ENCODE results near the gene NCAPH2.
A peak's percentile ranks its signal among the peaks of the same experiment; 100 is the strongest.

NCAPH2 gene

DNA sequence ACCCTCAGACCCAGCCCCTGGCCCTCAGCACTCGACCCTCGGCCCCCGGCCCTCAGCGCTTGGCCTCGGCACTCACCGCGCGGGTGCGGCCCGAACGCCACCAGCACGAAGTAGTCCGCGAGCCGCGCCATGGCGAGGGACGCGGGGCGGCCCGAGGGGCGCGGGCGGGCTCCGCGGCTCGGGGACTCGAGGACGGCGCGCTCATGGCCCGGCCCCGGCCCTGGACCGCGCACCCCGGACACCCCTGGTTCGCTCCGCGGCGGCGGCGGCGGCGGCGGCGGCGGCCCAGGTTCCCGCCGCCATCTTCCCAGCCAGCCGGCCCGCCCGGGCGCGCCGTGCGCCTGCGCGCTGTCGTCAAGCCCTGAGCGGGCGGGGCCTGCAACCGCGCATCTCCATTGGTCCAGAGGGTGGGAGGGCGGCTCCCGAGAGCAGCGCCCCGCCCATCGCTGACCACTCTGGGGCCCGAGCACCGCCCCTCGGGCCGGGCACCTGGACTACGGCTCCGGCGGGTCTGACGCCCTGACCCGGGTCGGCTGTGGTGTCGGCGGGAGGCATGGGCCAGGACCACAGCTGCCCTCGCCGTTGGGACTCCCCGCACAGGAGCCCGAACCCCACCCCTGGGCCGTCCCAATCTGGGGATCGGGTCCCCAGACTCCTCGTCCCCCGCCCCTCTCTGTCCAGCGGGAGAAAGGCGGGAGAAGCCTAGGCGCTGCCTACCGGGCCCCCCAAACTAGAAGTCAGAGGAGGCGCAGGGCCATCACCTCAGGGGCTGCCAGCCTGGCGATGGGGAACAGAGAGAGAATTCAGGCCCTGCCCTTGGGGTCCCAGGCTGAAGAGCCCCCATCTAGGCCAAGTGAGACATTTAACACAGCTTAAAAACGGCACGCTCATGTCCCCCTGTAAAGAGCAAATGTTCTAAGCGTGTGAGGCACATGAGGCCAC, 33.0 kb upstream of the NCAPH2 start, which contains the start of gene SBF1:
Gene SBF1, minus strand, starts transcription at position 326 of the 942 bp plus-strand sequence. Its CDS starts 195 bp downstream, at position 131.
- DNase-seq (ENCODE audit: insufficient read length, low spot score) (peak; percentile 91), FAIRE-seq (no peak)
- TF ChIP-seq, protein P1, sequence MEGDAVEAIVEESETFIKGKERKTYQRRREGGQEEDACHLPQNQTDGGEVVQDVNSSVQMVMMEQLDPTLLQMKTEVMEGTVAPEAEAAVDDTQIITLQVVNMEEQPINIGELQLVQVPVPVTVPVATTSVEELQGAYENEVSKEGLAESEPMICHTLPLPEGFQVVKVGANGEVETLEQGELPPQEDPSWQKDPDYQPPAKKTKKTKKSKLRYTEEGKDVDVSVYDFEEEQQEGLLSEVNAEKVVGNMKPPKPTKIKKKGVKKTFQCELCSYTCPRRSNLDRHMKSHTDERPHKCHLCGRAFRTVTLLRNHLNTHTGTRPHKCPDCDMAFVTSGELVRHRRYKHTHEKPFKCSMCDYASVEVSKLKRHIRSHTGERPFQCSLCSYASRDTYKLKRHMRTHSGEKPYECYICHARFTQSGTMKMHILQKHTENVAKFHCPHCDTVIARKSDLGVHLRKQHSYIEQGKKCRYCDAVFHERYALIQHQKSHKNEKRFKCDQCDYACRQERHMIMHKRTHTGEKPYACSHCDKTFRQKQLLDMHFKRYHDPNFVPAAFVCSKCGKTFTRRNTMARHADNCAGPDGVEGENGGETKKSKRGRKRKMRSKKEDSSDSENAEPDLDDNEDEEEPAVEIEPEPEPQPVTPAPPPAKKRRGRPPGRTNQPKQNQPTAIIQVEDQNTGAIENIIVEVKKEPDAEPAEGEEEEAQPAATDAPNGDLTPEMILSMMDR (IDR thresholded peaks at IDR 0.05; ENCODE audit: insufficient read depth, missing control alignments) = no peak

DNA sequence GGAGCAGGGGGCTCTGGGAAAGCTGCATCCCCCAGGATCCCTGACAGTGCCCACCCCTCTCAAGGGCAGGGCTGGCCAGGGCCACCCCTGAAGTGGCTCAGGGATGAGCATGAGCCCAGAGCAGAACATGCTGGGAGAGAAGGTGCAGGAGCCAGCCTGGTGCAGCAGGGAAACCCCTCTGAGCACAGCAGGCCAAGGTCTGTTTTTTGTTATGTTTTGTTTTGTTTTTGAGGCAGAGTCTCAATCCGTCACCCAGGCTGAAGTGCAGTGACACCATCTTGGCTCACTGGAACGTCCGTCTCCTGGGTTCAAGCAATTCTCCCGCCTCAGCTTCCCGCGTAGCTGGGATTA, 32.4 kb upstream of the NCAPH2 start:
- DNase-seq (ENCODE audit: insufficient read length, low spot score) (no peak), FAIRE-seq (no peak)
- TF ChIP-seq, protein P1 (IDR thresholded peaks at IDR 0.05; ENCODE audit: insufficient read depth, missing control alignments) = no peak

DNA sequence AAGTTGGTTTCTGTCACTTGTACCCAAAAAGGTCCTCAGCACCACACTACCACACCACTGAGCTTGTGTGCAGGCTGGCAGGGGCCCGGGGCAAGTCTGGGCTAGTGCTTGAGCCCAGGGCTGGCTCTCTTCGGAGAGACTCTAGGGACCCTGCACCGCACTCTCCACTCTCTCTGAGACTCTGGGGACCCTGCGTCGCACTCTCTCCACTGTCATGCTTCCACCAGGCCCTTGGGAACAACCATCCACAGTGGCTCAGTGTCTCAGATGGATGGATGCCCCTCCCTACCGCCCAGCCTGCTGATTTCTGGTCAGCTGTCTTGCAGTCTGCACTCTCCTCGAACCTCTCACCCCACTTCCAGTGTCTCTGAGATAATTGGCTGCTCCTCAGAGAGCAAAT, 31.2 kb upstream of the NCAPH2 start:
- FAIRE-seq (no peak), DNase-seq (ENCODE audit: insufficient read length, low spot score) (no peak)
- TF ChIP-seq, protein P1 (IDR thresholded peaks at IDR 0.05; ENCODE audit: insufficient read depth, missing control alignments) = no peak

DNA sequence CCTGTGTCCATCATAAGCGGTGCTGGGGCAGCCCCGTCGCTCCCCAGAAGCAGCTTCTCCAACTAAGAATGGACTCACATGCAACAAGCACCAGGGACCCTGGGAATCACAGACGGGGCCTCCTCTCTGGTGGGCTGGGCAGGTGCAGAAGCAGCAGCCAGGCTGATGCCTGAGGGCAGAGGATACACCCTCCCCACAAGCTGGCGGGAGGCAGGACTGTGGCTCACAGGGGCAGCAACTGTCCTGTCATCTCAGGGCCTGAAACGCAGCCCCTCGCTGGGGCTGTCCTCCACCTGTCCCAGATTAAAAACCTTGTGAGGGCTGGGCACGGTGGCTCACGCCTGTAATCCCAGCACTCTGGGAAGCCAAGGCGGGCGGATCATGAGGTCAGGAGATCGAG, 30.1 kb upstream of the NCAPH2 start:
- FAIRE-seq (no peak), DNase-seq (ENCODE audit: insufficient read length, low spot score) (no peak)
- TF ChIP-seq, protein P1 (IDR thresholded peaks at IDR 0.05; ENCODE audit: insufficient read depth, missing control alignments) = no peak

DNA sequence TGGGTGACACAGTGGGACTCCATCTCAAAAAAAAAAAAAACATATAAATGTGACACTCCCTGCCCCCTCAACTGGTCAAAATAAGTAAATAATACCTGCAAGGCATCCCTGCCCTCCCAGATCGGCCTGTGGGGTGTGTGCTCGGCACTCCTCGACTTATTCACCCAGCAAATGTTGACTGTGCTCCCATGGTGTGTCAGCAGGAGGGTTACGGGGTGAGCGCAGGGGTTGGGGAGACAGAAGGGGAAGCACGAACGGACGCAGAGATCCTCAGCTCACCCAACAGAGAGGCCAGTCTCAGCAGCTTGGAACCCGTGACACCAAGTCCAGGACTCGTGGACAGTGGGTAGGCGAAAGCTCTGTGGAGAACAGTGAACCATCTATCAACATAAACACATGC, 28.3 kb upstream of the NCAPH2 start:
- FAIRE-seq = no peak
- DNase-seq (ENCODE audit: insufficient read length, low spot score) = no peak
- TF ChIP-seq, protein P1 (IDR thresholded peaks at IDR 0.05; ENCODE audit: insufficient read depth, missing control alignments) = no peak

GRCh38 chr22:50481045-50481439, 27.0 kb upstream of the NCAPH2 start:
- no peak for FAIRE-seq
- DNase-seq (ENCODE audit: insufficient read length, low spot score) = no peak
- TF ChIP-seq, protein P1 (IDR thresholded peaks at IDR 0.05; ENCODE audit: insufficient read depth, missing control alignments) = no peak
